KBM-7 (cell line): ENCODE measurements around the gene TMPRSS11F.

Experiments
- DNase-seq: peaks from one replicate; pipeline ENCODE4 v3.0.0-alpha.2; 2015
- in situ Hi-C: fragments of 300-500 bp; cut with MboI; formaldehyde crosslinking; loops from 2 replicates; pipeline ENCODE4 v1.14.3; 2020; ENCODE audit warnings: low sequenced_read_pairs, low pct_unique_long_range_greater_than_20kb, mixed read lengths

The TMPRSS11F gene

DNA sequence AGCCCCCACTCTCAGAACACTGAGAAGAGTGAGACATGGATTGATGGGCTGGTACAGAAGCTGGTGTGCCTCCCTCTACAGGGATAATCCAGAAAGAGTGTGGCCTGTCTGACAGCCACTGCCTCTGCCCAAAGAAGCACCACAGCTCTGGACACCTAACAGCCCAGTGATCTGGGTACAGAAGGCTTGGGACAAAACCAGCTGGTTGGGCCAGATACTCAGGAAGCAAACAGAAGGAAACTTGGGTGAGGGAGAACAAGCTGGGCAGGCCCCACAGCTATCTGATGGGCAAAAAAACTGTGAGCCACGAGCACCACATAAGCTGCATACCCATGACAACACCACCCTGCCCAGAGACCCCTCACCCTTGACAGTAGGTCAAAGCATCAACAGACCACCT lies 46.9 kb downstream of the TMPRSS11F start:
- no peak for DNase-seq
- in situ Hi-C loops: no loop called here

DNA sequence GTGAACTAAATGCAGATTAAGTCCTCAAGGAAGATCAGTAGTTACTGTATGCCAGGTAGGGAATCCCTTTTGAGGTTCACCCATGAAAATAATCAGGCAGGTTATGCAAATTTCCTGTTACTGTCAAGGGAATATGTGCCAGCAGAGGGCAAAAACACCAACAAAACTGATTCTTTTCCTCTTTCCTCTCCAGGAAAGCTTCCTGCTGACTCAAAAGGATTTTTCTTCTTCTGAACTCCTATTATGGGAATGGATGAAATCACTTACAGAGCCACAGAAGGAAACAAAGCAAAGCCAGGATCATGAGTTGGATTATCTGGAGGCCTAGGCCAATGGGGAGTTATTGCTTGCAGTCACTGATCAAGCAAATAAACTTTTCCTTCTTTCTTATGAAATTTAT lies 49.7 kb downstream of the TMPRSS11F start:
- in situ Hi-C loops: no loop called here
- no peak for DNase-seq

DNA sequence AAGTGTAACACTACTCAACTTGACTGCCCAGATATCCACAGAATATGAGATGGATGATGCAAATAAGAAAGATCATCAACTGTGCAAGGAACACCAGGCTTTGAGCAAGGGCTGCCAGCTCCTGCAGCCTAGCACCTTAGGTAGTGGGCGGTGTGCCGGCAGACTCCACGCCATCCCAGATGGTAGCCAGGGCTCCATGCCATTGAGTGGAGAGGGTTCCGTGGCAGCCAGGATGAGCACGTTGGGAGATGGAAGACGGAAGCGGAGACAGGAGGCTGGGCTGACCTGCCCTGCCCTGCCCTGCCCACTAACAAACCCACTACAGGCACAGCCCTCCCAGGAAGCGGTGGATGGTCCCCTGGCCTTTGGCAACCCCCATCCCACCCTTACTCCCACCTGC lies 51.9 kb downstream of the TMPRSS11F start:
- in situ Hi-C loops: no loop called here
- DNase-seq: no peak

DNA sequence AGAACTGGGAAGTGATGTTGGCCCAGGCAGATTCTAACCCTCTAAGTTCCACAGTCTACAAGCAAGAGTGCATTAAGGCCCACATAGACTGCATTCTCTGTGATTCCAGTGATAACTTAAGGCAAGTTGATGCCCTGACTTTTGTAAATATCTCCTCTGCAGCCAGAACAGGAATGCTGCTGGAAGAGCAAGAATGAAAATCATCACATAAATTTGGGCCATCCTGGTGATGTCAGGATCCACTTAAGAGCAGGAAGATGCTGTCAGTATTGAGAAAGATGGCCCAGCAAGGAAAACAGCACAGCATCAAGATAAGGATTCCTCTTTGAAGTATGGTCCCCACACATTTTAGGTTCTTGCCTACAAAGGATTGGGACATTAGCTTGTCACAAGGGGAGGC lies 52.4 kb downstream of the TMPRSS11F start:
- in situ Hi-C loops: no loop called here
- no peak for DNase-seq

DNA sequence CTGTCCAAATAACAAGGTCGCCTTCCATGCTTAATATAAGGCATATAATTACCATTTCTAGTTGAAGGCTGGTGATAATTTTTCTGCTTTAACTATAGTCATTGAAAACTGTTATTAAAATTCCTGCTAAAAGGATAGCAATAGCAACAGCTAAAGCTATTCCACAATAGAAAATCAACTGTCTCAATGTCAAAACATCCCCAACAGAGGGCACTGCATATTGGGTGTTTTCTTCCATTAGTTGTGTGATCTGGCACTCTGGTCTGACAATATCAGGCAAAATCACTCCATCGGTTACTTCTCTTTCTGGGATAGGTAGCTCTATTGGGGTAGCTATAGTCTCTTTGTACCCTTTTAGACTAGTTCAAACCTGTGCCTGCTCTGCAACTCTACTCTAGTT lies 53.5 kb downstream of the TMPRSS11F start:
- peak; percentile 1 for DNase-seq
- in situ Hi-C loops: no loop called here

DNA sequence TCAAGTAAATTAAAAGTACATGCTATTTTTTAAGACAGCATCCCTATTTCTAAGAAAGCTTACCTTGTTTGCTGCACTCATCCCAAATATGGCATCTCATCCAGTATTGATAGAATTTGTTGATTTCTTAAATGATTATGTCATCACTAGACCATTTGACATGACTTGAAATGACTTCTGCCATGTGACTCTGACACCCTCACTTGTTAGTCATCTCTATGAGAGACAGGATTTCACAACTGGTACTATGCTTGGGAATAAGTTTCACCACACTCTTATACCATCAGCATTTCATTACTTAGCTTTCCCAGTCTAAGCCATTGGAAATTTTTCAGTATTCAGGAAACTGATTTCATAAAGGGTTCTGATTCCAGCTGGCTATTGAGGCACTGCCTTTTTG lies 55.3 kb downstream of the TMPRSS11F start:
- in situ Hi-C loops: no loop called here

DNA sequence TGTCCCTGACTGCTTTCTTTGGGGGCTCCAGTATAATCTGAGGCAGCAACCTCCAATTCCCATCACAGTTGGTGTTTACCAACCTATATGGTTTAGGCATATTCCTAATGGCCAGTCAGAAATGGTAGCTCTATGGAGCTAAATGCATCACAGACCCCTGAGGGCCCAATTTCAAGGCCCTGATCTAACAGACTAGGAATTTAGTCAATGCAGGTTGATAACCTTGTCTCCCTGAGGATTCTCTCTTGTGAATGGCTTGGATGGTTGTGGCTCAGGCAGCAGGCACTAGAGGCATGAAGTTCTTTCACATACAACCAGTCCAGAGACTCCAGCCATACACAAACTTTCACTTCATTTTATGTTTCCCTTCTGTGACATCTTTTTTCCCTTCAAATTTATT lies 59.4 kb downstream of the TMPRSS11F start:
- no peak for DNase-seq
- in situ Hi-C loops: no loop called here

More for the DNA sequence above, 55.3 kb downstream of the TMPRSS11F start:
- no peak for DNase-seq

DNA sequence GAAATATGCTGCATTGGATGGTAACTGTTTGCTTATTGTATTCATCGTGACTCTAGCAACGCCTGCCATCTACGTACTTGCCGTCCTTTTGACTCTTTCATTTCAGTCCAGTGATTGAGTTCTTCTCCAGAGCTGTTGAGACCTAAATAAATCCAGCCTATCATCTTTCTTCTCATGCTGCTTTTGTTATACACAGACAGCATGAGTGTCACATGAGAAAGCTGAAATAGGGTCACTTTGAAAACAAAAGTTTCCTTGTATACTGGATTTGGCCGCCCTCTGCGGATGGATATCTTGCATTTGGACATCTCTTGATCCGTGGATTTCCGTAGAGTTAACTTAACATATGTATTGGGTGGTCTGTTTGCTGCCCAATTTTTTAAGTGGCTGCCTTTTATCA lies 67.2 kb downstream of the TMPRSS11F start:
- DNase-seq: no peak
- in situ Hi-C loops: no loop called here

DNA sequence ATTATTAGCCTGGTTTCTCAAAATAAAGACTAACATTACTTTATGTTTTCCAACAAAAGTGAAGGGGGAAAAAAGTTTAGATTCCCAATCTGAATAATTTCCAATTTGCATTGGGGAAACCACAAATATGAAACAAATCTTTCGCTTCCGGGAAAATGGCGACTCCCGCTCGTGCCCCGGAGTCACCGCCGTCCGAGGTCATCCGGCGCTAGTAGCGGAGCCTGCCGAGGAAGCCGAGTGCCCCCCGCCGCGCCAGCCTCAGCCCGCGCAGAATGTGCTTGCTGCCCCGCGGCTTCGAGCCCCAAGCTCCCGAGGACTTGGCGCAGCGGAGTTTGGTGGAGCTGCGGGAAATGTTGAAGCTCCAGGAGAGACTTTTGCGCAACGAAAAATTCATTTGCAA lies 91.4 kb downstream of the TMPRSS11F start:
- in situ Hi-C loops: no loop called here
- no peak for DNase-seq

DNA sequence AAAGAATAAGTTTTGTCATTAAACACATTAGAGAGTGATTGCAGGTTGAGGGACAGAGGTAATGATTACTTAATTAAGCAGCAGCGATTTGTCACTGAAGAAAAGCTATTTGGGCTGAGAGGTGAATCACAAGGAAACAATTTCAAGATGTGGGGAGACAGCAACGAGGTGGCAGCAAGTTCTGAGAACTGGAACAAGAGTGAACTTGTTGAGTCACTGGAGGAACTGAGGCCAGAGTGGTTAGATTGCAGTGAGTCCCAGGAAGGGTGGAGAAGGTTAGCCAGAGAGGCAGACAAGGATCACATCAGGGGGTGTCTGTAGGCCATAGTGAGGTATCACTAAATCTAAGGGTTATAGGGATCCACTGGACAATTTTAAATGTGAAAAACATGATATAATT lies 108.5 kb downstream of the TMPRSS11F start:
- in situ Hi-C loops: no loop called here

DNA sequence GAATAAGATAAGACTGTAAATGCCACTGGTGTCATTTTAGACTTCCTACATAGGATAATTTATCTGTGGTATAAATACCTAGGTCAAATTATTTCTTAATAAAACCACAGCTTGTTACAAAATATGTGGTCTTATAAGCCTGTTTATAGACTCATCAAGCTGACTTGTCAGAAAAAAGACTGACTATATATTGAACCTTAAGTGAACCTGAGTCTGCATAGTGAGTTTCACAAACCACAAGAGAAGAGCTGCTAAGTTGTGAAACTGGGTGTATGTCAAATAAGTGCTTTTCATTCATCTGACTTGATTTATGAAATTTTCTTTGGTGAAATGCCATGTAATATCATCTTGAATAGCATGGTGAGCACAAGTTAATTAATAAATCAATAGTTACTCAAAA lies 118.0 kb downstream of the TMPRSS11F start:
- DNase-seq: no peak
- in situ Hi-C loops: no loop called here

More for the DNA sequence above, 108.5 kb downstream of the TMPRSS11F start:
- DNase-seq: no peak
